OCI-LY3 (cell line): ENCODE data around the gene C1QTNF6.

Experiments
- EZH2phosphoT487 ChIP-seq: fragments of 200-600 bp; shearing (Covaris generic); IDR thresholded peaks from 2 replicates; pipeline ENCODE4 v1.6.1; 2018; ENCODE audit warnings: antibody characterized with exemption, mixed run types, low read depth
- TF ChIP-seq, protein P1 (sequence below): fragments of 200-600, 300-600 bp; sonication (generic); IDR thresholded peaks from 2 replicates; pipeline ENCODE4 v1.5.1; 2014; ENCODE audit warnings: antibody characterized with exemption, low read length, low read depth

DNA sequence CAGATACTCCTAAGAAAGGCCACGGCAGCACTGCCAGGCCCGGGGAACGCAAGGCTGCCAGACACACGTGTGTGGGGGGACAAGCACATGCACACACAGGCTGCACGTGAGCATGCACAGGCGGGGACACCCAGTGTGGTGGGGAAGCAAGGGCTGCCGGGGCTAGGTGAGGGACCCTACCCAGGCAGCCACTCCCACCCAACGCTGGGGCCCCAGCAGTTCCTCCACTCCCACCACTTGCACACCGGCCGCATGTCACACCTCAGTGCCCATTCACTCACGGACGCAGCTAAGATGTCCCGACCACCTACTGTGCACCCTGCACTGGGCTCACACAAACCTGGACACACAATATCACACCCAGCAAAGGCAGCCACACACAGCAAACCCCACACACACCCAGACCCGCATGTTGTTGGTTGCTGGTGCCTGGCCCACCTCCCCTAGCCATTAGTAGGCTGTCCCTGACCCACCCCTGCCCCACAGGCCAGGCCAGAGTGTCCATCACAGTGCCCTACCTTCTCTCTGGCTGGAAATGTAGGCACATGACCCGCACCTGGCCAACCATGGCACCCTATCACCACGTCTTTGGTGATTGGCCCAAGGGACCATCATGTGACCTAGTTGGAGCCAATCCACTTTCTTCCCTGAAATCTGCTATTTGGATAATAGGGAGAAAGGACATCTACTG lies 15.5 kb upstream of the C1QTNF6 start:
- no peak for TF ChIP-seq EZH2phosphoT487
- TF ChIP-seq, protein P1, sequence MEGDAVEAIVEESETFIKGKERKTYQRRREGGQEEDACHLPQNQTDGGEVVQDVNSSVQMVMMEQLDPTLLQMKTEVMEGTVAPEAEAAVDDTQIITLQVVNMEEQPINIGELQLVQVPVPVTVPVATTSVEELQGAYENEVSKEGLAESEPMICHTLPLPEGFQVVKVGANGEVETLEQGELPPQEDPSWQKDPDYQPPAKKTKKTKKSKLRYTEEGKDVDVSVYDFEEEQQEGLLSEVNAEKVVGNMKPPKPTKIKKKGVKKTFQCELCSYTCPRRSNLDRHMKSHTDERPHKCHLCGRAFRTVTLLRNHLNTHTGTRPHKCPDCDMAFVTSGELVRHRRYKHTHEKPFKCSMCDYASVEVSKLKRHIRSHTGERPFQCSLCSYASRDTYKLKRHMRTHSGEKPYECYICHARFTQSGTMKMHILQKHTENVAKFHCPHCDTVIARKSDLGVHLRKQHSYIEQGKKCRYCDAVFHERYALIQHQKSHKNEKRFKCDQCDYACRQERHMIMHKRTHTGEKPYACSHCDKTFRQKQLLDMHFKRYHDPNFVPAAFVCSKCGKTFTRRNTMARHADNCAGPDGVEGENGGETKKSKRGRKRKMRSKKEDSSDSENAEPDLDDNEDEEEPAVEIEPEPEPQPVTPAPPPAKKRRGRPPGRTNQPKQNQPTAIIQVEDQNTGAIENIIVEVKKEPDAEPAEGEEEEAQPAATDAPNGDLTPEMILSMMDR, result no peak
